KOPT-K1 (cell line): ENCODE results near the gene GPC6.

ENCODE experiments used
- H3K27ac ChIP-seq: fragments of 200-600 bp; sonication (generic); 2 replicates; pipeline ENCODE4 v1.5.1; 2016; ENCODE audit warnings: antibody characterized with exemption, mild to moderate bottlenecking, low read depth, low read length; ENCODE audit not compliant: poor library complexity, severe bottlenecking
- H3K36me3 ChIP-seq: fragments of 200-600 bp; sonication (generic); 2 replicates; pipeline ENCODE4 v1.5.1; 2017; ENCODE audit warnings: antibody characterized with exemption, mild to moderate bottlenecking, low read length, moderate library complexity; ENCODE audit not compliant: insufficient read depth
- H3K9me3 ChIP-seq: fragments of 200-600 bp; sonication (generic); 2 replicates; pipeline ENCODE4 v1.5.1; 2017; ENCODE audit warnings: antibody characterized with exemption, low read length, mild to moderate bottlenecking; ENCODE audit not compliant: insufficient read depth, poor library complexity, severe bottlenecking

Gene GPC6

DNA sequence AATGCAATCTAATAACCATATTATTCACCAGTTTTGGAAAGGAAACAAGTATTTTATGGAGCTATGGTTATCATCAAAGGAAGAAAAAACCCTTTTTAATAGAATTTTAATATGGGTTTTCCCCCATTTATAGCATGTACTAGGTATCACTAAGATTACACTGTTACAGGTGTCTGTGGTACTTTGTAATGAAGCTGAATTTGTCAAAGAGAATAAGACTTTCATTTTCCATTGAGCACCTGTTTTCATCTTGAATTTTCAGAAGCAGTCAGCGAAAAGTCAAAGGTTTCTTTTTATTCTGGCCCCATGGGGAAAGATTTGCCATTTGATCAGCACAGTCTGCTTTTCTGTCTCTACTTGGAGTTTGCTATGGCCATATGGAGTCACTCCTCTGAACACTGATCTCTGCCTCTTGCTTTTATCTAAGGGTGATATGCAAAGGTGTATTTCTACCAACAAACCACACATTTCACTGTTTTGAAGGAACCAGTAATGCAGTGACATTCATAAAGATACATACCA is 662.9 kb downstream of the GPC6 start:
- no peaks in the 10 kb centered on the region for H3K36me3 ChIP-seq
- H3K9me3 ChIP-seq, result no peaks in the 10 kb centered on the region
- H3K27ac ChIP-seq, result no peak overlapping the region

DNA sequence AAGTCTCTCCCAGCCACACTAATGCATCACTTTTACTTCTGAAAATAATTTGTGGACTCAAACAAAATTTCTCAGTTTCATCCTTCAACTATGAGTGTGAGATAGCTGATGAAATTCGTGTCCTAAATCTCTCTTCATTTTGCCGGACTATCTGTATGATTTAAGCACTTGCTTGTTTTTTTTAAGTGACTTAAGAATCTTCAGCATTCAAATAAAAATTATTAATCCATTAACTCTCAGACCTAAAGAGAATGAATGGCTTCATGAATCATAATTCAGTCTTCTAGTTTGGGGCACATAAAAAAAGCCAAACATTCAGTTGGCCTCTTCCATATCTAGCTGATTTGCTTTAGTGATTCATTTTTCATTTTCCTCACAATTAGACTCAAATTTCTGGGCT is 673.4 kb downstream of the GPC6 start:
- Histone ChIP-seq H3K36me3 (no peaks in the 10 kb centered on the region), H3K9me3 (no peaks in the 10 kb centered on the region), H3K27ac (no peak overlapping the region)

DNA sequence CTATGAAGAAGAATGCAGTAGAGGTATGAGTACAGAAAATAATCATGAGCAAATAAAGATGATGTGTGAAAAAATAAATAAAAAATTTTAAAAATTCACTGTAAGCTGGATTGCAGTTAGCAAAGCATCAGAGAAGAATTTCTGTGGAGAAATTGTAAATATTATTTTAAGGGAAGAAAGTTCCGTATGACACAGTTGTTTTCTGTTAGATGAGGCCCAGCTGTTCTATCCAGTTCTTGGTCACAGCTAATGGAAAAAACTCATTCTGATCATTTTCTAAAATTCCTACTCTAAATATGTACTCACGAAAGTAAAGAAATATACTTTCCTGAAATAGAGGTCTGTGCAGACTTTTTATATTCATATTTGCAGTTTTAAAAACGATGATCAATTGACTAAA is 674.1 kb downstream of the GPC6 start:
- Histone ChIP-seq H3K9me3 (no peaks in the 10 kb centered on the region), H3K36me3 (no peaks in the 10 kb centered on the region), H3K27ac (no peak overlapping the region)

DNA sequence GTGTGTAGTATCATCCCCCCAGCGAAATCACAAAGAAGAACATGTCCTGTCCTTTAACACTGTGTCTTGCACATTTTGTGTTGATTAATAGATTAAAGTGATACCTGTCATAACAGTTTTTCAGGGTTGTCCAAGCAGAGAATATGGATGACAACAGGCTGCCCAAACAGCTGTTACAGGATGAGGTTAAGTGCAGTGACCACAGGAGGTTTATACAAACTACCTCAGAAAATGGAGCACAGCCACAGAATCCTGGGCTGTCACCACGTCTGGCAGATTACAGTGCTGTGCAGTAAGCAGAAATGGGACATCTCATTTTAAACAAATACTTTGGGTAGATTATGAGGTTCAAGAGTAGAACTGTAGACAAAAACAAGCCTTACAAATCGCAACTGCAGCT is 677.3 kb downstream of the GPC6 start:
- no peaks in the 10 kb centered on the region for H3K36me3 ChIP-seq
- H3K9me3 ChIP-seq, result no peaks in the 10 kb centered on the region
- no peak overlapping the region for H3K27ac ChIP-seq

DNA sequence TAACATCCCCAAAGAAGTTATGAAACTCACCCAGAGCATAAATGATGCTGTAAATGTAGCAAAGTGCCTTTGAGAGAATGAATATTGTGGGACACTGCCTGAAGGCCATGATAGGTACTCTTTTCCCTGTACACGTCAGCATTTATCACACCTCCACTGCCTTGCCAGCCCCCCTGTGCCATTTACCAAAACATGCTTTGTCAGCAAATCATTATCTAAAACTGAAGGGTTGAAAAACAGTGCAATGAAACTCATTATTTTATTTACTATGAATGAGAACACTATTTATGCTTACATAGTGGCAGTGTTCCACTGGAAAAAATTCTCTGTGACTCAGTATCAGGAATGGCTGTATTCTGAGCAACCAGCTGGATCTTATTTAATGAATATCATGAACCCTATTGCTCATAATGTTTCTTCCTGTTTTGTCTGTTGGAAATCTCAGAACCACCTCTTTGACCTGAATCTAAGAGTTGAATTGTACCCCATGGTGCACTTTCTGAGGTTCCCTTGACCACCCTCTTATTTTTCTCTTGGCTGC is 688.7 kb downstream of the GPC6 start:
- Histone ChIP-seq H3K36me3 (no peaks in the 10 kb centered on the region), H3K27ac (no peak overlapping the region), H3K9me3 (no peaks in the 10 kb centered on the region)

DNA sequence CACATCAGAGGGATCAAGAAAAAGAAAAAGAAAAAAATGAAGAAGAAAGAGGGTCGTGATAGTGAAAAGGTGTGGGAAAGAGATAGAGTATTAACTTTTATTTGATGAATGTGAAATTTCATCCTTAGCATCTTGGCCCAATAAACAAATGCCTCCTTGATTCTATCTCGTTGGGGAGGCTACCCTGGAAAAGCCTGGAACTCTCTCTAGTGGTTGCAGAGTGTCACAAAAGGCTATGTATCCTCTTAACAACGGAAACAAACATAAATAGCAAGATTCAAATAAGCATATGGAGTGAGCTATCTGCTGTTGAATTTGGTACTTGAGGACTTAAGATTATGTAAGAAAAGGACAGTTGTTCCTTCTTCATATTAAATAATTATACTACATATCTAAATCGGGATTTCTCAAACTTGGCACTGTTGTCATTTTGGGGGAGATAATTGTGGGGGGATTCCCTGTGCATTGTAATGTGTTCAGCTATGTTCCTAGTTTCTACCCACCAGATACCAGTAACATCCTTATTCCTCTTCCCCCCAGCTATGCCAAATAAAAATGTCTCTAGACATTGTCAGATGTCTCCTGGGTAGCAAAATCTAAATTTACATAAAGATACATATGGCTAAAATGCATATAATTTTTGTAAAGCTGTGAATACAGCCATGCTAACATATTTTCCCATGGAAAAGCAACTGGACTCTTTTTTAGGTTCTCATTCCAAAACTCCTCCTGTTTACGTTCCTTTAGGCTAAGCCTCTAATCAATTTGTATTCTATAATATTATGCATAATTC is 695.7 kb downstream of the GPC6 start:
- Histone ChIP-seq H3K9me3 (peaks cover 10% of the 10 kb centered on the region), H3K36me3 (no peaks in the 10 kb centered on the region), H3K27ac (no peak overlapping the region)

DNA sequence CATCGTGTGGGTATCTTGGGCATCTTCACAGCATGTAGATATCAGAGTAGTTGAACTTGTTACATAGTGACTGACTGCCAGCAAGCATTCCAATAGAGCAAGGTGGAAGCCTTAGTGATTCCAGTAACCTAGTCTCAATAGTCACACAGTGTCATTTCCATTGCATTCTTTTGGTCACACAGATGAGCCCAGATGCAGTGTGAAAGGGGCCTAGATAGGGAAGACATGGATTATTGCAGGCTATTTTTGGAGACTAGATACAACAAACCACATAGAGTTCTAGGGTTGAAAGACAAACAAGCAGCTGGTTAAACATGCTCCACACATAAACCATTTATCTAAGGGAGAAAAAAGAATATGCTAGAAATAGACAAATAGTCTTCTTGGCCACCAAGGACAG is 699.4 kb downstream of the GPC6 start:
- H3K36me3 ChIP-seq, result no peaks in the 10 kb centered on the region
- no peak overlapping the region for H3K27ac ChIP-seq
- H3K9me3 ChIP-seq, result peaks cover 5% of the 10 kb centered on the region

DNA sequence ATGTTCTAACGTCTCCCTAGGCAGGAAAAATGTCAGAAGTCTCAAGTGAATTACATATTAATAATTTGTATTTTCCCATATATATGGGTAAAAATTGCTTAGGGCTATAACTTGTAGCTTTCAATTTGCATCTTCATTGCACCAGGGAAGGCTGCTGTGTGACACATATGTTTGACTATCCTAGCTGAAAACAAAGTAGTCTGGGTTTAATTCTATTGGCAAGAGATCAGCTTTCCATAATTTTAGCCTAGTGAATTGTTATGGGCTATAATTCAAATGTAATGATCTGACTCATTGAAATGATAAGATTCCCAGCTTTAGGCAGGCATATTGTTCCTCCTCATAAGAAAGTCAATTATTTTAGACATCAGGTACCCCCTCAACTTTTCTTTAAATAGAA is 699.8 kb downstream of the GPC6 start:
- Histone ChIP-seq H3K9me3 (peaks cover 4% of the 10 kb centered on the region), H3K27ac (no peak overlapping the region), H3K36me3 (no peaks in the 10 kb centered on the region)

DNA sequence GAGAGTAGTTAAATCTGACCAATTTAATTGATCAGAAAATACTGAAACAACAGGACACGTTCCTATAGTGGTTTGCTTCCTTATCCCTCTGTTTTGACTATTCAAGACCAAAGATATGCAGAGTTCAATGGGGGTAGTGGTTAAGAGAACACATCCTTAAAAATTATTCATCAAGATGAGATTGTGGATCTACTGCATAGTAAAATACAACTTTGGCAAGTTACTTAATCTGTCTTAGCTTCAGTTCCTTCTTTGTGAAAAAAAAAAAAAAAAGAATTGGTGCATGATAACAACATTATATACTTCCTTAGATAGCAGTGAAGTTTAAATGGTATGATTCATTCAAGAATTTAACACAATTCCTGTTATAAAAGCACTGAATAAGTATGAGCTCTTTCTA is 700.8 kb downstream of the GPC6 start:
- H3K27ac ChIP-seq, result no peak overlapping the region
- H3K36me3 ChIP-seq, result no peaks in the 10 kb centered on the region
- no peaks in the 10 kb centered on the region for H3K9me3 ChIP-seq

DNA sequence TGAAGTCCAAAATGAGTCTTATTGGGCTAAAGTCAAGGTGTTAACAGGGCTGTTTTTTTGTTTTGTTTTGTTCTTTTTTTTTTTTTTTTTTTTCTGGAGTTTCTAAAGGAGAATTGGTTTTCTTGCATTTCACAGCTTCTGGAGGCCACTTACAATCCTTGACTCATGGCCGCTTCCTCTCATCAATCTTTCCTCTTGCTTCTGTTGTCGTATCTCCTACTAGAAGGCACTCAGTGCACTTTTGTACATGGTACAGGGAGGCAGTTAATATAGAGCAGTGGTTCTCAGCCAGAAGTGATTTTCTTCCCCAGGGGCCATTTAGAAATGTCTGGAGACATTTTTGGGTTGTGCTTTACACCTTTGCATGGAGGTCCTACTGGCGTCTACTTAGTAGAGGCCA is 706.3 kb downstream of the GPC6 start:
- Histone ChIP-seq H3K27ac (no peak overlapping the region), H3K36me3 (no peaks in the 10 kb centered on the region), H3K9me3 (no peaks in the 10 kb centered on the region)

DNA sequence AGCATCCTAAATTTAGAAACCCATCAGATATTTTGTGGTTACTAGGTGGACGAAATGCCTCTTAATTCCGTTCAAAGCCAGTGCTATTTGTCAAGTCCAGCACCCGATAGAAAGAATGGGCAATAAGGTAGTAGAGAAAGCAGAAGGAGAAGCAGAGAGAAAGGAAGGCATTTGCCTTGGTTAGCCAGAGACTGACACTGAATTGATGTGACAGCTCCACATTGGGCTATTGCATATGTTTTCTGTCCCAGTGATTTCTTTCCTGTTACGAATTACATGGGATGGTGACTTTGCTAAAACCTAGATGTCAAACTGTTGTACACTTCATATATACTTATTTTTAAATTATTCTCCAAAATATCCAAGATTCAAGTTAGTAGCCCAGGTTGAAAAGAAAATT is 710.3 kb downstream of the GPC6 start:
- no peaks in the 10 kb centered on the region for H3K9me3 ChIP-seq
- no peak overlapping the region for H3K27ac ChIP-seq
- no peaks in the 10 kb centered on the region for H3K36me3 ChIP-seq

DNA sequence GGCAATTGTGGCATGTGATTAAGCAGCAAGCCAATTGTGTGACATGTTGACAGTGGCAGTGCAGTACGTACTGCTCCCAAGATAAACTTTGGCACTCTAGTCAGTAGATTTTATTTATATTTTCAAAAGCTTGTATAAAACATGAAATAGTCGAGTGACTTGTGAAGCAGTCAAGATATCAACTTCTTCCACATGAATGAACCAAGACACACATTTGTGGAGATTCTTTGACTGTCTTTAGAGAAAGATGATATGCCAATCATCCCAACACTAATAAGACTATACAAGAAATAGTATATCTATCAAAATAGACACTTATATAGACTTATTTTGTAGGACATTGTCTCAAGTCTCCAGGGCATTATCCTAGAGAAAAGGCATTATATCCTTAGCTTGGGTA is 714.8 kb downstream of the GPC6 start:
- Histone ChIP-seq H3K9me3 (no peaks in the 10 kb centered on the region), H3K36me3 (no peaks in the 10 kb centered on the region), H3K27ac (no peak overlapping the region)

DNA sequence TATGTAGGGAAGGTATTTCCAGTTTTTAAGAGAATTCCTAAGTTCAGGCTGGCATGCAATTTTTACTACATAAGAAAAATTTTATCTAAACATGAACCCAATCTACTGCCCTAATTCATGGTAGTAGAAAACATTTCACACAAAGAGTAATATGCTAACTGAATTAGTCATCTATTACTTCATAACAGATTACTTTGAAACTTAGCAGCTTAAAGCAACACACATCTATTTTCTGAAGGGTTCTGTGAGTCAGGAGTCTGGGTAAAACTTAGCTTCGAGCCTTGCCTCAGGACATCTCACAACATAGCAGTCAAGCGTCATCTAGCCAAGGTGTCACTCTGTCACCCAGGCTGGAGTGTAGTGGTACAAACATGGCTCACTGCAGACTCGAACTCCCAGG is 715.4 kb downstream of the GPC6 start:
- Histone ChIP-seq H3K9me3 (no peaks in the 10 kb centered on the region), H3K36me3 (no peaks in the 10 kb centered on the region), H3K27ac (no peak overlapping the region)

DNA sequence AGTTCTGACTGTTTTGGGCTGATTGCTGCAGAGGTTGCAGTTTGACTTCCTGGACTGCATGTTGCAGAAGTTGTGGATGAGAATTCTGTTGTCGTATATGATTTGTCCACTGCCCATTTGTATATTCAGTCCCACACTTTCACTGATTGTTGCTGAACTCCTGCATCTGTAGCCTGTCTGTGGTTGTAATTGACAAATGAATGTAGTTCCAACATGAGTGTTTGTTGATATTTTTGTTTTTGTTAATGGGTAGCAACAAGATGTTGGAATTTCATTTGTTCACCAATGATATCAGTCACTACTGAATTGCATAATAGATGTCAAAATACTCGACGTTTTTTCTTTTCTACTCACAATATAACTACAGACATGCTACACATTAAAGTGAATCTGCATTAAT is 719.0 kb downstream of the GPC6 start:
- Histone ChIP-seq H3K9me3 (no peaks in the 10 kb centered on the region), H3K27ac (no peak overlapping the region), H3K36me3 (no peaks in the 10 kb centered on the region)

DNA sequence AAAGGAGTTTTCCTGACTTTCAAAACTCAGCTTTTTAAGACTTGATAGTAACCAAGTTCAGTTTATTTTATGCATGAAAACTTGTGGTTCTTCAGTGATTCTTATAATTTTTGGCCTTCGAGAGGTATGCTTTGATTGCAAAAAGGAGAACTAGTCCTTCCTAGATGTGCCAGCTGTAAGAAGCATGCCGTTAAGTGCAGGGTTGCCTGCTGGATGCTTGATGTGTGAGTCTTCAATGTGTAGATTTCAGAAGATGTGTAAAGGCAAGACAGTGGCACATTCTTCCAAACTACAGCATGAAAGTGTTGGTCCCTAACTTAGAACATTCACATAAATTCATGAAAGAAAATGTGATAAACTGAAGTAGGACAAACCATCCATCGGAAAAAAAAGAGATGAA is 720.4 kb downstream of the GPC6 start:
- Histone ChIP-seq H3K27ac (no peak overlapping the region), H3K9me3 (no peaks in the 10 kb centered on the region), H3K36me3 (no peaks in the 10 kb centered on the region)

DNA sequence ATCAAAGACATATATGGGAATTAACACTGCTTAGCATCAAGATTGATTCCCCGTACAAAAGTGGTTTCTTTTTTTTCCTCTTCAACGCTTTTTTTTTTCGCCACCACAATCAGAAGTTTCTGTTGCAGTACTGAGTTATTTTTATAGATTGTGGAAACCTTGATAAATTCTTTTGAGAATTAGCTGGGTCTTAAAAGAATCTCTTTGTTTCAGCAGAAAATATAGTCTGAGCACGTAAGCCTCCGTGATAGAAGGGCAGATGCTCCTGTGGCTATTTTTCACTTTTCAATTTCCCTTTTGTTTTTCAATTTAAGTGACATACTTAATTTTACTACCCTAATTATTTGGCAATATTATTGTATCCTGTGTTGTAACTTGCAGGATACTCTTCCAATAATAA is 721.0 kb downstream of the GPC6 start:
- Histone ChIP-seq H3K9me3 (no peaks in the 10 kb centered on the region), H3K36me3 (no peaks in the 10 kb centered on the region), H3K27ac (no peak overlapping the region)
